ENCODE measurements around the gene ACTA2.

- no peak for TF ChIP-seq CTCF (conservative IDR thresholded peaks at IDR 0.05 in 1 of 2, IDR thresholded peaks at IDR 0.05 in 1 of 2; ENCODE audit: low read depth in 1 of 2, low read length in 2 of 2)
- no peak for TF ChIP-seq EZH2 (IDR thresholded peaks at IDR 0.05; ENCODE audit: low read length, missing control alignments)
These were observed 8.2 kb upstream of the ACTA2 start for GRCh38 chr10:88960802-88961201.

All from fibroblast of lung (primary cell).